Body of pancreas (tissue), 4 donors: Measurements from ENCODE around the gene ZNF581. TPM values are rescaled to one million over a fixed set of nuclear protein-coding genes. Genes with fewer than 3 reads are reported as not detected.

Source experiments
- ATAC-seq: fragments of 150-250 bp; one replicate; pipeline ENCODE4 v1.9.1; 2016
- DNase-seq, 4 donors: peaks; one replicate each; pipeline ENCODE4 v3.0.0-alpha.2; 2019
- H3K27ac ChIP-seq, 4 donors: fragments of 200-600 bp; sonication (generic); 1 replicate in 3 of 4; 2 replicates in 1 of 4; pipeline versions ENCODE4 v1.5.1 to v1.6.1; 2016 to 2019; ENCODE audit warnings: mild to moderate bottlenecking in 1 of 4, mixed read lengths in 1 of 4, moderate library complexity in 1 of 4
- H3K27me3 ChIP-seq, 2 donors: fragments of 200-600 bp; sonication (generic); one replicate each; pipeline ENCODE4 v1.6.0; 2016; ENCODE audit warnings: mild to moderate bottlenecking in 1 of 2
- H3K36me3 ChIP-seq, 2 donors: fragments of 200-600 bp; sonication (generic); replicated peaks in 1 of 2; 2 replicates each; pipeline ENCODE4 v1.5.1; 2016; ENCODE audit warnings: low read depth in 2 of 2; ENCODE audit not compliant: insufficient read depth in 1 of 2
- H3K4me1 ChIP-seq: fragments of 200-600 bp; sonication (generic); one replicate; pipeline ENCODE4 v1.6.0; 2016
- H3K4me3 ChIP-seq, 2 donors: fragments of 200-600 bp; sonication (generic); 1 replicate in 1 of 2; 2 replicates in 1 of 2; pipeline ENCODE4 v1.5.1; 2016 to 2019
- H3K9me3 ChIP-seq, 3 donors: fragments of 200-600 bp; sonication (generic); 1 replicate in 2 of 3; 2 replicates in 1 of 3; pipeline ENCODE4 v1.5.1; 2016
- POLR2A ChIP-seq, 3 donors: fragments of 450-650 bp; IDR thresholded peaks; one replicate each; pipeline ENCODE4 v1.6.1; 2016; ENCODE audit warnings: antibody characterized with exemption in 3 of 3, mild to moderate bottlenecking in 2 of 3
- WGBS, 2 donors: methylation state at CpG; one replicate each; pipeline ENCODE4 v1.1.5; 2017; 5-methylcytosine and 5-hydroxymethylcytosine counted together
- intact Hi-C: fragments of 100-400 bp; cut with DNase I; formaldehyde crosslinking; loops from one replicate; pipeline ENCODE4 v1.15.1; 2023
- total RNA-seq, 2 donors: library from RNA; depleted of rRNA; stranded (reverse); fragments of >200 nt; gene quantifications; one replicate each; pipeline ENCODE4 v1.1.0, GENCODE V29; 2016
- TF ChIP-seq, protein P1 (sequence below), 7 experiments: fragments of 450-650 bp in 4 of 7; fragments of 200-600 bp in 3 of 7; sonication (generic) in 3 of 7; IDR thresholded peaks; one replicate each; pipeline ENCODE4 v1.5.1; 2016 to 2019; ENCODE audit warnings: antibody characterized with exemption in 7 of 7

The ZNF581 gene
- total RNA-seq, 2 donors from 2014 or later: 16.8 to 20.2 TPM

DNA sequence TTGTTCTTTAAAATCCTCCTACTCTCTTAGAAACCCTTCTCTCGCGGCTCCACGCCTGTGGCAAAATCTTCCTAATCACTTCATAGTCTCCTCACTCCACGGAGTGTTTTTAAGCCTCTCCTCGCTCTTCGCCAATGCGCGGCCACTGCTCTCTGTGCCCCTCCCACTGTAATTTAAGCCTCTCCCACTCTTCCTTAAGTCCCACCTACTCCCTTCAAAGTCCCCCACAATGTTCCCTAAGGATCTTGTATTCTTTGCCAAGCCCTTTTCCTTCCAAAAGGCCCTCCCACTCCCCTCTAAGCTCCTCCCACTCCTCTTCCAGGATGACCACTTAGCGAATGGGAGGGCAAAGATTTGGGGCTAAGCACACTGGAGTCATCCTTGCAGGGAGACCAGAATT is 45.4 kb upstream of the ZNF581 start:
- WGBS, 2 donors: 87 to 88% methylated on average over 9 of the region's 9 CpGs
- ATAC-seq: no peak
- Histone ChIP-seq H3K9me3 (no peaks in the 10 kb centered on the region), H3K36me3 (peaks cover 0 to 5% of the 10 kb centered on the region in 2 donors), H3K4me1 (peaks cover 17% of the 10 kb centered on the region), H3K4me3 (no peak overlapping the region), H3K27ac (peak overlapping the region in 1 of 4 donors; percentile 97), H3K27me3 (no peaks in the 10 kb centered on the region)
- TF ChIP-seq, protein P1, sequence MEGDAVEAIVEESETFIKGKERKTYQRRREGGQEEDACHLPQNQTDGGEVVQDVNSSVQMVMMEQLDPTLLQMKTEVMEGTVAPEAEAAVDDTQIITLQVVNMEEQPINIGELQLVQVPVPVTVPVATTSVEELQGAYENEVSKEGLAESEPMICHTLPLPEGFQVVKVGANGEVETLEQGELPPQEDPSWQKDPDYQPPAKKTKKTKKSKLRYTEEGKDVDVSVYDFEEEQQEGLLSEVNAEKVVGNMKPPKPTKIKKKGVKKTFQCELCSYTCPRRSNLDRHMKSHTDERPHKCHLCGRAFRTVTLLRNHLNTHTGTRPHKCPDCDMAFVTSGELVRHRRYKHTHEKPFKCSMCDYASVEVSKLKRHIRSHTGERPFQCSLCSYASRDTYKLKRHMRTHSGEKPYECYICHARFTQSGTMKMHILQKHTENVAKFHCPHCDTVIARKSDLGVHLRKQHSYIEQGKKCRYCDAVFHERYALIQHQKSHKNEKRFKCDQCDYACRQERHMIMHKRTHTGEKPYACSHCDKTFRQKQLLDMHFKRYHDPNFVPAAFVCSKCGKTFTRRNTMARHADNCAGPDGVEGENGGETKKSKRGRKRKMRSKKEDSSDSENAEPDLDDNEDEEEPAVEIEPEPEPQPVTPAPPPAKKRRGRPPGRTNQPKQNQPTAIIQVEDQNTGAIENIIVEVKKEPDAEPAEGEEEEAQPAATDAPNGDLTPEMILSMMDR (IDR thresholded peaks at IDR 0.05): no peak
- TF ChIP-seq POLR2A (IDR thresholded peaks at IDR 0.05): no peak
- intact Hi-C loops: no loop called here
- DNase-seq: no peak

DNA sequence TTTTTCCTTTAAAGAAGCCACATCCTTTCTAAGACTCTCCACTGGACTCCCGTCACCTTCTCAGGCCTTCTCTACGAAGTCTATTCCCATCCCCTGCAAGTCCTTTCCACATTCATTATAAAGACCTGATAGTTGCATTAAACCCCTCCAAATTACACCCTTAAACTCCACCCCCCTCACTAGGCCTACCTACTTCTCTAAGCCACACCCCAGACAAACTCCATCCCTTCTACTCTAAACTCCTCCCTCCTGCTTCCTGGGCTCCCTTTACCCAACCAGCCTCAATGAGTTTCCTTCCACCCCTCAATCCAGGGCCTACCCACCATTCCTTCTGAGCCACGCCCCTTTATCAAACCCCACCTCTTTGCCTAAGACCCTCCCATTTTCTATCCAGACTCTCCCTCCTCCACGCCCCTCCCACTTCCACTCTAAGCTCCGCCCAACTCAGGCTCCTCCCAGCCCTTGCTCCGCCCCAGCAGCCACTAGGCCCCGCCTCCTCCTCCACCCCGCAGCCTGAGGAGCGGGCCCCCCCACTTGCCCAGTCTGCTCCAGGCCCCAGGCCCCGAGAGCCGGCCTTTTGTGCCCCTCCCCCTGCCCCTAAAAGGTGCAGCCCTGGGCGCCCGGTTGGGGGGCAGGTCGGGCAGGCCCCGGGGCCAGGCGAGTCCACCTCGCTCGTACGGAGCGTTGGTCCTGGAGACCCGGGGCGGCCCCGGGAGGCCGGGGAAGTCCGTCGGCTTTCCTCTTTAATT is 44.6 kb upstream of the ZNF581 start:
- peak in 2 of 3 donors; percentile 51 to 53 for TF ChIP-seq POLR2A (IDR thresholded peaks at IDR 0.05)
- TF ChIP-seq, protein P1 (IDR thresholded peaks at IDR 0.05): no peak
- intact Hi-C loops: no loop called here
- peak overlapping the region; percentile 86 to 88 for H3K4me3 ChIP-seq
- no peaks in the 10 kb centered on the region for H3K27me3 ChIP-seq
- H3K27ac ChIP-seq: peak overlapping the region; percentile 90 to 98 (median 94)
- 5 to 9% methylated on average over 24 to 26 of the region's 26 CpGs for WGBS, 2 donors
- no peaks in the 10 kb centered on the region for H3K9me3 ChIP-seq
- peaks cover 17% of the 10 kb centered on the region for H3K4me1 ChIP-seq
- H3K36me3 ChIP-seq: peaks cover 0 to 5% of the 10 kb centered on the region in 2 donors
- peak; percentile 62 for ATAC-seq
- DNase-seq: peak; percentile 89 to 92 (median 91)

DNA sequence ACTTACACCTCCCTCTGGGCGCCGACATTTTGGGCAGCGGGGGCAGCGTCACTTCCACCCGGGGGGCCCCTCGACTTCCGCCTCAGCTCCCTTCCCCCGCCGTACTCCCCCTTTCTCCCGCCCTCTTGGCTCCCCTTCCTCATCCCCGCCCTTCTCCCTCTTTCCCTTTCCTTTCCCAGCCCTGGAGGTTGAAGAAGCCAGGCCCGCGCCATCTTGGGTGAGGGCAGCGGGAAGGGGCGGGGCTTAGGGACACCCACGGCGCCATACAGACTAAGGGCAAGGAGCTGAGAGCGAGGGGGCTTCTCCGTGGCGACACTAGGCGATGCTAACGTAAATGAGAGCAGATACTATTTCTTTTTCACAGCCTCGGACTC is 44.0 kb upstream of the ZNF581 start, which contains the start of gene FIZ1:
TSS of gene FIZ1 (minus strand) at position 50 of the 374 bp plus-strand sequence. CDS start 1,652 bp downstream, outside the sequence.
- DNase-seq: peak; percentile 98 to 99 (median 98)
- H3K4me1 ChIP-seq: peaks cover 23% of the 10 kb centered on the region
- TF ChIP-seq, protein P1 (IDR thresholded peaks at IDR 0.05): no peak
- TF ChIP-seq POLR2A (IDR thresholded peaks at IDR 0.05): peak in 1 of 3 donors; percentile 44
- H3K36me3 ChIP-seq: peaks cover 0 to 5% of the 10 kb centered on the region in 2 donors
- WGBS, 2 donors: 0% methylated on average over 22 to 23 of the region's 23 CpGs
- intact Hi-C loops: no loop called here
- H3K4me3 ChIP-seq: peak within 1 kb of the TSS; percentile 86 to 88
- peak within 1 kb of the TSS; percentile 90 to 98 (median 94) for H3K27ac ChIP-seq
- no peaks in the 10 kb centered on the region for H3K9me3 ChIP-seq
- H3K27me3 ChIP-seq: no peaks in the 10 kb centered on the region
- ATAC-seq: peak; percentile 88

DNA sequence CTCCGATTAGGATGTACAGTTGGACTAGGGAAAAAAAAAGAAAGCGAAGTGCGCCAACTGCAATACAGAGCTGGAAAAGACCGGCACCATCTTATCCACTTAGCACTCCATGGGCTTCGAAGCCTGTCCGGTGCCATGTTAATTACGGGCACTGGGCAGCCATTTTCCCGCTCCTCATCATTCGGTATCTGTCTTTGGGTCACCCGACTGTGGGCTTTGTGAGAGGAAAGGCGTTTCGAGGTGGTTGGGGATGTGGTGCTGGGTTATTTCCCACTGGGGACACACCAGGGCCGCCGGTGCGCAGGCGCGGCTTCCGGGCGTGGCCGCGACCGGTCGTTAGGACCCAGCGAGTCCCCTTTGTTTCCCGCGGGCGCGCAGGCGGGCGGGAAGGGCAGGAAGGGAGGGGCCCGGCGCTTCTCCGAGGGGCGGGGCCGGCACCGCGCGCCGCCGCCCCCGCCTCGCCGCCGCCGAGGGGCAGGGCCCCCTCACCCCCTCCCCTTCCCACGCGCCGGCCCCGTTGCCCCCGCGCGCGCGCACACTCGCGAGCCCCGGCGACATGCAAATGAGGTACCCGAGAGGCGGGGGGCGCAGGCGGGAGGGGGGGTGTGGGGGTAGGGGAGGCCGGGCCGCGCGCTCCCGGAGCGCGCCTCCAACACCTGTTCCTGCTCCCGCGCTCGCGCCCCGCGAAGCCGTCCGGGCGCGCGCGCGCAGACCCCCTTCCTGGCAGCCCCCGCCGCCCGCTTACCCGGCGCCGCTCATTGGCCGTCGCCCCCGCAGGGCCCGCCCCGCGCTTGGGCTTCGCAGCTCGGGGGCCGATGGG is 43.4 kb upstream of the ZNF581 start, which contains the start of gene ZNF524:
TSS of gene ZNF524 (plus strand) at position 447 of the 820 bp plus-strand sequence. CDS start 1,825 bp downstream, outside the sequence.
- Histone ChIP-seq H3K4me1 (peaks cover 29% of the 10 kb centered on the region), H3K36me3 (peaks cover 0 to 5% of the 10 kb centered on the region in 2 donors), H3K27me3 (no peaks in the 10 kb centered on the region), H3K4me3 (peak within 1 kb of the TSS; percentile 86 to 88), H3K27ac (peak within 1 kb of the TSS; percentile 90 to 98 (median 94)), H3K9me3 (no peaks in the 10 kb centered on the region)
- DNase-seq (peak; percentile 83 to 91 (median 88)), ATAC-seq (peak; percentile 72)
- 0 to 1% methylated on average over 16 to 80 of the region's 97 CpGs for WGBS, 2 donors
- TF ChIP-seq, protein P1 (IDR thresholded peaks at IDR 0.05): no peak
- TF ChIP-seq POLR2A (IDR thresholded peaks at IDR 0.05): no peak
- intact Hi-C loops: no loop called here
